Fibroblast of pulmonary artery (primary cell): ENCODE measurements around the gene POLE.

Experiments
- DNase-seq: peaks from one replicate; pipeline ENCODE4 v3.0.0-alpha.2; 2010; ENCODE audit warnings: low read depth
- H3K4me3 ChIP-seq: replicated peaks from 2 replicates; pipeline ENCODE4 v1.5.1; 2011; ENCODE audit warnings: low read depth, mild to moderate bottlenecking, control low read depth, low read length, moderate library complexity
- TF ChIP-seq, protein P1 (sequence below): IDR thresholded peaks from 2 replicates; pipeline ENCODE4 v1.5.1; 2011; ENCODE audit warnings: mild to moderate bottlenecking, control low read depth, low read length, inconsistent platforms; ENCODE audit errors: missing control alignments

Gene POLE

DNA sequence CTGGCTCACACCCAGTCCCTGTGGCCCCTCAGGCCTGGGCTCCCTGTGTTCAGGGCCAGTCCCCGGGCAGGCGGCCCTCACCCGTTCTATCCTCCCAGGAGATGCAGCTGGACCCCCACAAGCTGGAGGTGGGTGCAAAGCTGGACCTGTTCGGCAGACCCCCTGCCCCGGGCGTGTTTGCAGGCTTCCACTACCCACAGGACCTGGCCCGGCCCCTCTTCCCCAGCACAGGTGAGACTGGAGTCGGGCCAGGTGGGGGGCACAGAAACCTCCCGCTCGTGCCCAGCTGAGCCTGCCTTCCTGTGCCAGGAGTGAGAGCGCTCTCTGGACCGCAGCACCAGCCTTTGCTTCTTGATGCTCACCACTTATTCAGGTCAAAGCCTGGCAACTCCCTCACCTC is 110.4 kb downstream of the POLE start:
- TF ChIP-seq, protein P1, sequence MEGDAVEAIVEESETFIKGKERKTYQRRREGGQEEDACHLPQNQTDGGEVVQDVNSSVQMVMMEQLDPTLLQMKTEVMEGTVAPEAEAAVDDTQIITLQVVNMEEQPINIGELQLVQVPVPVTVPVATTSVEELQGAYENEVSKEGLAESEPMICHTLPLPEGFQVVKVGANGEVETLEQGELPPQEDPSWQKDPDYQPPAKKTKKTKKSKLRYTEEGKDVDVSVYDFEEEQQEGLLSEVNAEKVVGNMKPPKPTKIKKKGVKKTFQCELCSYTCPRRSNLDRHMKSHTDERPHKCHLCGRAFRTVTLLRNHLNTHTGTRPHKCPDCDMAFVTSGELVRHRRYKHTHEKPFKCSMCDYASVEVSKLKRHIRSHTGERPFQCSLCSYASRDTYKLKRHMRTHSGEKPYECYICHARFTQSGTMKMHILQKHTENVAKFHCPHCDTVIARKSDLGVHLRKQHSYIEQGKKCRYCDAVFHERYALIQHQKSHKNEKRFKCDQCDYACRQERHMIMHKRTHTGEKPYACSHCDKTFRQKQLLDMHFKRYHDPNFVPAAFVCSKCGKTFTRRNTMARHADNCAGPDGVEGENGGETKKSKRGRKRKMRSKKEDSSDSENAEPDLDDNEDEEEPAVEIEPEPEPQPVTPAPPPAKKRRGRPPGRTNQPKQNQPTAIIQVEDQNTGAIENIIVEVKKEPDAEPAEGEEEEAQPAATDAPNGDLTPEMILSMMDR, result no peak
- H3K4me3 ChIP-seq, result no peak overlapping the region
- DNase-seq, result no peak

DNA sequence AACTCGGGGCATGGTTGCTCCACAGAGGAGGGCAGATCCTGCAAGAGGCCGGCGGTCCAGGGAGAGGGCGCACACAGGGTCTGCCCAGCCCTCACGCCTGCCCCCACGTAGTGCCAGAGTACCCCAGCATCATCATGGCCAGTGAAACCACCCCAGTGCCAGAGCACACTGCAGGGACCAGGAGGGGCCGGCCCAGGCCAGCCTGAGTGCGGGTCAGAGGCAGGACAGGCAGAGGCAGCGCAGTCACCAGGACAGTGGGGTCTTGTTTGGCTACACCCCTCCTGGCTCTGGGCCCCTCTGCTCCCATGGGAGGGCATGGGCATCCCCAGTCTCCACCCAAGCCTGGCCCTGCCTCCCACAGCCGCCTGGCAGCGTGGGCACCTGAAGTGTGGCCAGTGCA is 111.5 kb downstream of the POLE start:
- no peak overlapping the region for H3K4me3 ChIP-seq
- DNase-seq, result no peak
- TF ChIP-seq, protein P1, result no peak

DNA sequence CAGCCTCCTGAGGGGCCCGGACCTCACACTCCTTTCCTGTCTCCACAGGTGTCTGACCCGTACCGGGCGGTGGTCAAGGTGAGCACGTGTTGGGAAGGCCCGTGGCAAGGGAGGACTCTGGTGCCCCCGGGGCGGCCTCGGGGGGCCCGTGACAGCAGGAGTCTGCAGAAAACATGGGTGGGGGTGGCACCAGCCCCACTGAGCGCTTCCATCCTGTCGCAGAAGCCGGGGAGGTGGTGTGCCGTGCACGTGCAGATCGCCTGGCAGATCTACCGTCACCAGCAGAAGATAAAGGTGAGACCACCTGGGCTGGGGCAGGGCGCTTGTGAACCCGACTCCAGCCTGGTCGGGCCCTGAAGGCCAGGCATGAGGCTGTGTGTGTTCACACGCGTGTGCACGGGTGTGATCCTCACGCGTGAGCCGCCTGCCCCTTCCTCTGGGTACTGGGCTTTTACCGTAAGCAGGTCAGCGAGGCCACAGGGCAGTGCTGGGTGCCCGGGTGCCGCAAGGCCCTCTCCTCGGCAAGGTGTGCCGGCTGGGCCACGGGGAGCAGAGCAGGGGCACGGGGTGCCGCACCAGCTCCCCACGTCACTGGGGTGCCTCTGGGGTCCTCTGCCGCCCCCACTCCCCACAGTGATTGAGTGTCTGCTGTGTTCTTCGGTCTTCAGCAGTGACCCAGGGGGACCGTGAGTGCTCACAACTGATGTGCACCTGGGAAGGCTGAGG is 112.7 kb downstream of the POLE start:
- DNase-seq, result no peak
- H3K4me3 ChIP-seq, result no peak overlapping the region
- TF ChIP-seq, protein P1, result no peak
